DND-41 (cell line): ENCODE data around the gene SND1.

Experiments used
- ATAC-seq: fragments of 200-7000 bp; cut with Tn5 transposase; 3 replicates; pipeline ENCODE4 v1.9.1; 2021; ENCODE audit warnings: low read depth; ENCODE audit not compliant: insufficient read depth
- DNase-seq: peaks from one replicate; pipeline ENCODE4 v3.0.0-alpha.2; 2020
- H2AFZ ChIP-seq: 2 replicates; pipeline ENCODE4 v1.6.0; 2012; ENCODE audit warnings: low read depth, low read length
- H3K27ac ChIP-seq: 2 replicates; pipeline ENCODE4 v1.5.1; 2012; ENCODE audit warnings: low read length, inconsistent platforms
- H3K27me3 ChIP-seq: fragments of 200-600 bp; sonication (generic); 2 replicates; pipeline ENCODE4 v1.6.0; 2012; ENCODE audit warnings: low read length, mild to moderate bottlenecking, inconsistent platforms; ENCODE audit not compliant: insufficient read depth, poor library complexity
- H3K36me3 ChIP-seq: 2 replicates; pipeline ENCODE4 v1.5.1; 2012; ENCODE audit warnings: low read length, inconsistent platforms; ENCODE audit not compliant: insufficient read depth
- H3K4me1 ChIP-seq: 2 replicates; pipeline ENCODE4 v1.5.1; 2012; ENCODE audit warnings: mild to moderate bottlenecking, low read length; ENCODE audit not compliant: insufficient read depth
- H3K4me2 ChIP-seq: 2 replicates; pipeline ENCODE4 v1.6.0; 2012; ENCODE audit warnings: mild to moderate bottlenecking, moderate library complexity, low read length, inconsistent platforms; ENCODE audit not compliant: insufficient read depth
- H3K4me3 ChIP-seq, 2 experiments: fragments of 200-600 bp in 1 of 2; shearing (Covaris generic) in 1 of 2; 2 replicates each; pipeline ENCODE4 v1.5.1; 2012 to 2016; ENCODE audit warnings: inconsistent platforms in 2 of 2, low read length in 2 of 2, mild to moderate bottlenecking in 2 of 2, low read depth in 1 of 2, moderate library complexity in 1 of 2
- H3K79me2 ChIP-seq: 2 replicates; pipeline ENCODE4 v1.6.0; 2012; ENCODE audit warnings: low read length, inconsistent platforms; ENCODE audit not compliant: insufficient read depth
- H3K9ac ChIP-seq: 2 replicates; pipeline ENCODE4 v1.6.0; 2012; ENCODE audit warnings: low read depth, mild to moderate bottlenecking, inconsistent platforms, low read length, moderate library complexity
- H3K9me3 ChIP-seq: 2 replicates; pipeline ENCODE4 v1.5.1; 2012; ENCODE audit warnings: low read length, moderate library complexity, mild to moderate bottlenecking, inconsistent platforms; ENCODE audit not compliant: insufficient read depth, severe bottlenecking
- H4K20me1 ChIP-seq: 2 replicates; pipeline ENCODE4 v1.6.0; 2012; ENCODE audit warnings: low read length; ENCODE audit not compliant: insufficient read depth
- EZH2 ChIP-seq: IDR thresholded peaks from 3 replicates; pipeline ENCODE4 v1.6.1; 2012; ENCODE audit warnings: borderline replicate concordance, low read depth, mild to moderate bottlenecking, moderate library complexity, low read length, inconsistent platforms; ENCODE audit not compliant: severe bottlenecking
- TF ChIP-seq, protein P1 (sequence below): IDR thresholded peaks from 2 replicates; pipeline ENCODE4 v1.5.1; 2012; ENCODE audit warnings: borderline replicate concordance, low read length, moderate library complexity, mild to moderate bottlenecking; ENCODE audit not compliant: poor library complexity, severe bottlenecking; ENCODE audit errors: extremely low read depth

Gene SND1

DNA sequence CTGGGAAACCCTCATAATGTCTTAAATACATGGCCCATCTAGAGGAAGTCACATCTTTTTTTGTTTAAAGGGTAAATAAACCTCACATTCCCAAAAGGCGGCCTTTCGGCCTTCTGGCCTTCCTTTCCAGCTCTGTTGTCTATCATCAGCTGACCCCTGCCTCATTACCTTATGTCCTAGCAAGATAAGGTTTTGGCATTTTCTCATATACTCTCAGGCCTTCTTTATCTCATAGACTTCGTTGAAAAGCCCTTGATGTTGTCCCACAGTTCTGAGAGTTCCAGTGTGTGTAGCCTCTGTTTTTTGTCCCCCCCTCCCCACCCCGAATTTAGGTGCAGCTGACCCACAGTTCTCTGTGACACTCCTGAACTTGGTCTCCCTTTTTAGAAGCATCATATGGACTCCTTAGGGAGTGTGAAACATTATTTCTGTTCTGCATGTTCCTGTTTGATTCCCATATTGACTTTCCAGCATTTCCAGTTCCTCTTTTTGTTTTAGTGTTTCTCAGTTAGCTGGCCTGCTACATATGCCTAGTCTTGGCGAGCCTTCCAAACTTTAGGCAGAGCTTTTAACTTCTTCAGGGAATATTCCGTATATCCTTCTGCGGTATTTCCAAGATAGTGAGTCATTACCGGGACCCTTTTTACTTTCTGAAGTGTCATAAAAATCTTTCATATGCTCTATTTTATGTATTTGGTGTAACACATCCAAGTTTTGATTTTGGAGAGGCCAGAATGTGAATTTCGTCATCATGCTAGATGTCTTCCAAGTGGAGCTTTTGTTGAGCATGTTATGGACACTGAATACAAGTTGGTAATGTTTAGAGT, 240.7 kb downstream of the SND1 start:
- no peak overlapping the region for H2AFZ ChIP-seq
- no peaks in the 10 kb centered on the region for H3K79me2 ChIP-seq
- no peak for DNase-seq
- ATAC-seq = no peak
- no peak overlapping the region for H3K4me2 ChIP-seq
- no peaks in the 10 kb centered on the region for H4K20me1 ChIP-seq
- H3K9me3 ChIP-seq = no peaks in the 10 kb centered on the region
- H3K27me3 ChIP-seq = no peaks in the 10 kb centered on the region
- no peak for TF ChIP-seq EZH2
- TF ChIP-seq, protein P1, sequence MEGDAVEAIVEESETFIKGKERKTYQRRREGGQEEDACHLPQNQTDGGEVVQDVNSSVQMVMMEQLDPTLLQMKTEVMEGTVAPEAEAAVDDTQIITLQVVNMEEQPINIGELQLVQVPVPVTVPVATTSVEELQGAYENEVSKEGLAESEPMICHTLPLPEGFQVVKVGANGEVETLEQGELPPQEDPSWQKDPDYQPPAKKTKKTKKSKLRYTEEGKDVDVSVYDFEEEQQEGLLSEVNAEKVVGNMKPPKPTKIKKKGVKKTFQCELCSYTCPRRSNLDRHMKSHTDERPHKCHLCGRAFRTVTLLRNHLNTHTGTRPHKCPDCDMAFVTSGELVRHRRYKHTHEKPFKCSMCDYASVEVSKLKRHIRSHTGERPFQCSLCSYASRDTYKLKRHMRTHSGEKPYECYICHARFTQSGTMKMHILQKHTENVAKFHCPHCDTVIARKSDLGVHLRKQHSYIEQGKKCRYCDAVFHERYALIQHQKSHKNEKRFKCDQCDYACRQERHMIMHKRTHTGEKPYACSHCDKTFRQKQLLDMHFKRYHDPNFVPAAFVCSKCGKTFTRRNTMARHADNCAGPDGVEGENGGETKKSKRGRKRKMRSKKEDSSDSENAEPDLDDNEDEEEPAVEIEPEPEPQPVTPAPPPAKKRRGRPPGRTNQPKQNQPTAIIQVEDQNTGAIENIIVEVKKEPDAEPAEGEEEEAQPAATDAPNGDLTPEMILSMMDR = no peak
- no peak overlapping the region for H3K9ac ChIP-seq
- H3K27ac ChIP-seq = no peak overlapping the region
- H3K4me1 ChIP-seq = no peaks in the 10 kb centered on the region
- peaks cover 50% of the 10 kb centered on the region for H3K36me3 ChIP-seq
- no peak overlapping the region for H3K4me3 ChIP-seq

DNA sequence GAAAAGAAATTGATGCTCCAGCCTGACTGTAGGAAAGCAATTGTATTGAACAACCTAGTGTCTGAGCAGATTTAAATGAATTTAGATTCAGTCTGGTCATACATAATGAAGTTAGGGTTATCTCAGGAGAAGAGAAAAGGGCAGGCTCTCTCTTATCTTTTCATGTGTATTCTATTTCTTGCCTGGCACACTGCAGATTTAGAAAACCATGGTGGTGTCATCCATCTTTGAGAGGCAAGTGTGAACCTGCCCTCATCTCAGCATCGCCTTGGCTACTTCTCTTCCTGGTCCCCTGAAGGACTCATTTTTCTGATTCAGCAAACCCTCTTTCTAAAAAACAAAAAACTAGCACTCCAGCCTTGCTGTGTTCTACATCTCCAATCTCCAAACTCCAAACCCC, 241.6 kb downstream of the SND1 start:
- ATAC-seq = no peak
- peaks cover 41% of the 10 kb centered on the region for H3K36me3 ChIP-seq
- H3K79me2 ChIP-seq = no peaks in the 10 kb centered on the region

DNA sequence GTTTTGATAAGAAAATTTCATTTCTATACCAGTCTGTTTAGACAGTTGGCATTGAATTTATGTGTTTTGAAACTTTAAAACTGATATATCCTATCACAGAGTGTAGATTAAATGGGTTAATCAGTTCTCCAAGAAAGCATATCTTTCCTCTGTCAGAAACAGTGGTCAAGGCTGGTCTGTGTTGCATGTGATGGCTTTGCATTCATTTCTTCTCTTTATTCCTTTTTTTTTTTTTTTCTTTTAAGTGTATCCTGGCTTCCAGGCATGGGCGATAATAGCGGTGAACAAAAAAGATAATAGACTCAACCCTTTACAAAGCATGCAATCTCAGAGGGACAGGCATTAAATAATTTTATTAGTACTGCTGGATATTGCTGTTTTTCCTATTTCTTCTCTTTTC, 242.6 kb downstream of the SND1 start:
- Histone ChIP-seq H3K36me3 (peaks cover 31% of the 10 kb centered on the region; the same call in 1 of the 2 replicates), H3K4me2 (no peak overlapping the region), H3K4me1 (no peaks in the 10 kb centered on the region), H3K4me3 (no peak overlapping the region), H4K20me1 (no peaks in the 10 kb centered on the region), H2AFZ (no peak overlapping the region), H3K27me3 (no peaks in the 10 kb centered on the region), H3K27ac (no peak overlapping the region), H3K9me3 (no peaks in the 10 kb centered on the region), H3K9ac (no peak overlapping the region), H3K79me2 (no peaks in the 10 kb centered on the region)
- TF ChIP-seq, protein P1 = no peak
- TF ChIP-seq EZH2 = no peak
- DNase-seq (no peak), ATAC-seq (no peak)

More for the DNA sequence above, 241.6 kb downstream of the SND1 start:
- Histone ChIP-seq H3K4me1 (no peaks in the 10 kb centered on the region), H3K9ac (no peak overlapping the region), H4K20me1 (no peaks in the 10 kb centered on the region), H3K27ac (no peak overlapping the region), H2AFZ (no peak overlapping the region), H3K9me3 (no peaks in the 10 kb centered on the region), H3K4me3 (no peak overlapping the region), H3K27me3 (no peaks in the 10 kb centered on the region), H3K4me2 (no peak overlapping the region)
- no peak for DNase-seq
- no peak for TF ChIP-seq EZH2
- TF ChIP-seq, protein P1 = no peak
